OCI-LY7 (cell line): ENCODE results near the gene COX4I1.

Experiments
- CTCF ChIP-seq: fragments of 200-600 bp; sonication (generic); conservative IDR thresholded peaks from 2 replicates; pipeline ENCODE4 v1.5.1; 2014; ENCODE audit warnings: mild to moderate bottlenecking, antibody characterized with exemption, low read length, moderate library complexity, mixed read lengths
- EZH2phosphoT487 ChIP-seq: fragments of 200-600 bp; sonication (generic); IDR thresholded peaks from 2 replicates; pipeline ENCODE4 v1.6.1; 2018; ENCODE audit warnings: low read depth, borderline replicate concordance, mild to moderate bottlenecking, mixed run types, antibody characterized with exemption, low read length, moderate library complexity, mixed read lengths

DNA sequence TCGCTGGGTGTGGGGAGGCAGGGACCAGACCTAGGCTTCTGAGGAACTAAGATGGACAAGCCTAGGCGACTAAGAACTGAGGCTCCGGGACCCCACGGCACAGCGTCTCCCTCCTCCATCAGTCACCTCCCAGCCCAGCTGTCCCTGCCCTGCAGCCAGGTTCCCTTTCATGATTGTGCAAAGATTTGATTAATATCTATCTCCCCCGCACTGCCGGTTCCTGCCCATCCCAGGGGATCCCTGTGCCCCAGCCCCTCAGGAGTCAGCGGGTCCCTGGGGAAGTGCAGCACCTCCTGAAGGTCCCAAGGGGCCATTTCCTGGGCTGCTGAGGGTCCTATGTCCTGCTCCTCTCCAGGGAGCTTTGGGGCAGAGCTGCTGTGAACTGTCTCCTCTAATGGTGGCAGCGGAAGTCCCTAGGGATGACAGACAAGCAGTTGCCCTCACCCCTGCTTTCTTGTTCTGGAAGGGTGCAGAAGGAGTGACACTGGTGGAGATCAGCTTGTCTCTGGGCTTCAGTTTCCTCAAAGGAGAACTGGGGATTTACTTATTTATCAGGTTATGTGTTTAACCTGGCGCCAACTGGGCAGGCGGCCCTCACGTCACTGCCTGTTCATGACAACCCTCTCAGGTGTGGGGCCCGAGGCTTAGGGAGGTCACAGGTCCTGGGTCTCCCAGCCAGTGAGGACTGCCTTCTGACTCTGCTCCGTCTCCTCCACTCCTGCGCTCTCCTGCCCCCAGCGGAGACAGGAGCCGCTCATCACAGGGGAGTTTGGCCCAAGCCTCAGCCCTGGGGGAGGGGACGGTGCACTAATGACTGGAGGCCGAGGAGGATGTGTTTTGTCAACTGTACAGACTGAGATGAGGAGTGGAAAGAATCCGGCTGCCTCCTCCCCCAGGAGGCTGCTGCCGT lies 46.7 kb upstream of the COX4I1 start:
- TF ChIP-seq EZH2phosphoT487 (no peak), CTCF (peak; percentile 69)
